HFF-Myc (cell line): Measurements from ENCODE around the gene FAM131A.

Experiments
- DNase-seq: peaks from one replicate; pipeline ENCODE4 v3.0.0-alpha.2; 2011; ENCODE audit warnings: low read depth; ENCODE audit errors: extremely low read depth
- H3K4me3 ChIP-seq: replicated peaks from 2 replicates; pipeline ENCODE4 v1.5.1; 2011; ENCODE audit warnings: low read depth, mild to moderate bottlenecking, control low read depth, low read length
- TF ChIP-seq, protein P1 (sequence below): IDR thresholded peaks from 2 replicates; pipeline ENCODE4 v1.5.1; 2012; ENCODE audit warnings: mild to moderate bottlenecking, low read depth, low read length, control low read depth; ENCODE audit errors: missing control alignments

Gene FAM131A, protein sequence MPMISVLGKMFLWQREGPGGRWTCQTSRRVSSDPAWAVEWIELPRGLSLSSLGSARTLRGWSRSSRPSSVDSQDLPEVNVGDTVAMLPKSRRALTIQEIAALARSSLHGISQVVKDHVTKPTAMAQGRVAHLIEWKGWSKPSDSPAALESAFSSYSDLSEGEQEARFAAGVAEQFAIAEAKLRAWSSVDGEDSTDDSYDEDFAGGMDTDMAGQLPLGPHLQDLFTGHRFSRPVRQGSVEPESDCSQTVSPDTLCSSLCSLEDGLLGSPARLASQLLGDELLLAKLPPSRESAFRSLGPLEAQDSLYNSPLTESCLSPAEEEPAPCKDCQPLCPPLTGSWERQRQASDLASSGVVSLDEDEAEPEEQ

DNA sequence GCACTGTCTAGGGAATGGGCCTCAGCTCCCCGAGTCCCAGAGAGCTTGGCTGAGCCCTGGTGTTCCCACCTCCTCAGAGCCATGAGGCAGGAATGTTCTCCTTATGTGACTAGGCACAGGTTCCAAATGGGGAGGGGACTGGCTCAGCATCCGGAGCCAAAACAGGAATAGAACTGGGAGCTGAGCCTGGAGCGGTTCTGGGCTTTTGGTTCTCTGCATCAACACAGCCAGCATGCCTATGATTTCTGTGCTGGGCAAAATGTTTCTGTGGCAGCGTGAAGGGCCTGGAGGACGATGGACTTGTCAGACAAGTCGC is at the start of gene FAM131A:
FAM131A (plus strand) TSS at position 202 of the 316 bp plus-strand sequence; CDS start at position 233, 31 bp downstream.
- no peak for DNase-seq
- peak within 1 kb of the TSS; percentile 56 for H3K4me3 ChIP-seq
- TF ChIP-seq, protein P1, sequence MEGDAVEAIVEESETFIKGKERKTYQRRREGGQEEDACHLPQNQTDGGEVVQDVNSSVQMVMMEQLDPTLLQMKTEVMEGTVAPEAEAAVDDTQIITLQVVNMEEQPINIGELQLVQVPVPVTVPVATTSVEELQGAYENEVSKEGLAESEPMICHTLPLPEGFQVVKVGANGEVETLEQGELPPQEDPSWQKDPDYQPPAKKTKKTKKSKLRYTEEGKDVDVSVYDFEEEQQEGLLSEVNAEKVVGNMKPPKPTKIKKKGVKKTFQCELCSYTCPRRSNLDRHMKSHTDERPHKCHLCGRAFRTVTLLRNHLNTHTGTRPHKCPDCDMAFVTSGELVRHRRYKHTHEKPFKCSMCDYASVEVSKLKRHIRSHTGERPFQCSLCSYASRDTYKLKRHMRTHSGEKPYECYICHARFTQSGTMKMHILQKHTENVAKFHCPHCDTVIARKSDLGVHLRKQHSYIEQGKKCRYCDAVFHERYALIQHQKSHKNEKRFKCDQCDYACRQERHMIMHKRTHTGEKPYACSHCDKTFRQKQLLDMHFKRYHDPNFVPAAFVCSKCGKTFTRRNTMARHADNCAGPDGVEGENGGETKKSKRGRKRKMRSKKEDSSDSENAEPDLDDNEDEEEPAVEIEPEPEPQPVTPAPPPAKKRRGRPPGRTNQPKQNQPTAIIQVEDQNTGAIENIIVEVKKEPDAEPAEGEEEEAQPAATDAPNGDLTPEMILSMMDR, result no peak

DNA sequence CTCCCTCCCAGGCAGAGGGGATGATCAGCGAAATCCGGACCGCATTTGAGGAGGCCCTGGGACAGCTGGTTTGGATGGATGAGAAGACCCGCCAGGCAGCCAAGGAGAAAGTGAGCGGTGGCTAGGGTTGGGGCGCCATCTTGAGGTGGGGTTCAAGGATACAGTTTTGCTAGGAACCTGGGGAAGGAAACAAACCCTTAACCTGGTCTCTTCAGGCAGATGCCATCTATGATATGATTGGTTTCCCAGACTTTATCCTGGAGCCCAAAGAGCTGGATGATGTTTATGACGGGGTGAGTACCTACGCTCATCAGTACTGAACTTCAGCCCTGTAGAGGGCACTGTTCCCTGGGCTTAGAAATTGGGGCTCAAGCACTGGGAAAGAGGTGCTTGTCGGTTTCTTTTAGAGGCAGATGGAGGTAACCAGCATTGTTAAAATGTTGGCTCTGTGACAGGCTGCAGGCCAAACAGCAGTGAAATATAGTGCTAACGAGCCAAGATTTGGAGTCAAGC is 47.9 kb upstream of the FAM131A start:
- H3K4me3 ChIP-seq, result no peak overlapping the region
- peak; percentile 32 for DNase-seq
- TF ChIP-seq, protein P1, result peak; percentile 79

DNA sequence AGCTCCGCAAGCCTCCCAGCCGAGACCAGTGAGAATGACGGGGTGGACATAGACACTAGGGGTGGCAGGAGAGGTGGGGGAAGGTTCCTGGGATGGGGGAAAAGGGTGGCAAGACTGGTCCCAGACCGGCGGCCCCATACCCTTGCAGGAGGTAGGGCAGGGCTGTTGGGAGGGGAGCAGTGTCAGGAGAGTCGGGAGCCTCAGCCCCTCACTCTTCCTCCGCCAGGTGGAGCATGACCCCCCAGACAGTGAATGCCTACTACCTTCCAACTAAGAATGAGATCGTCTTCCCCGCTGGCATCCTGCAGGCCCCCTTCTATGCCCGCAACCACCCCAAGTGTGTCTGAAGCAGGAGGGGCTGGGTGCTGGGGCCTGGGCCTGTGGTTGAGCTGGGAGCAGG is 47.1 kb upstream of the FAM131A start:
- DNase-seq, result no peak
- TF ChIP-seq, protein P1, result no peak
- no peak overlapping the region for H3K4me3 ChIP-seq

DNA sequence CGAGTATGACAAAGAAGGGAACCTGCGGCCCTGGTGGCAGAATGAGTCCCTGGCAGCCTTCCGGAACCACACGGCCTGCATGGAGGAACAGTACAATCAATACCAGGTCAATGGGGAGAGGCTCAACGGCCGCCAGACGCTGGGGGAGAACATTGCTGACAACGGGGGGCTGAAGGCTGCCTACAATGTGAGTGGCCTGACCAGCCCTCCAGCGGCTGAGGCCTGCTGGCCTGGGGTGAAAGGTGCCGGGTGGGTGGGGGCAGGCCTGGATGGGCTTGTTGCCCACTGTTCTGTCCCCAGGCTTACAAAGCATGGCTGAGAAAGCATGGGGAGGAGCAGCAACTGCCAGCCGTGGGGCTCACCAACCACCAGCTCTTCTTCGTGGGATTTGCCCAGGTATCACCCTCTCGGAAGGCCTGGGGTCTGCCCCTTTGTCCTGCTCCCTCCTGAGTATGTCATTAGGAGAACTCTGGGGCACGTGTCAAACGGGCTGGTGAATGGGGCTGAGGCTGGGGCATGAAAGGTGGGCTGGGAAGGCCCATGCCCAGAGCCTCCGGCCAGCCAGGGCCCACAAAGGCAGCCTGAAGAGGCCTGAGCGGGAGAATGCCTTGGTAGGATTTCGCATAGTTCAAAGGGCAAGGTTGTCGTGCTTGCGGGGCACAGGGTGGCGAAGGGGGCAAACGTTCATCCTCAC is 46.2 kb upstream of the FAM131A start:
- TF ChIP-seq, protein P1, result no peak
- no peak overlapping the region for H3K4me3 ChIP-seq
- no peak for DNase-seq

DNA sequence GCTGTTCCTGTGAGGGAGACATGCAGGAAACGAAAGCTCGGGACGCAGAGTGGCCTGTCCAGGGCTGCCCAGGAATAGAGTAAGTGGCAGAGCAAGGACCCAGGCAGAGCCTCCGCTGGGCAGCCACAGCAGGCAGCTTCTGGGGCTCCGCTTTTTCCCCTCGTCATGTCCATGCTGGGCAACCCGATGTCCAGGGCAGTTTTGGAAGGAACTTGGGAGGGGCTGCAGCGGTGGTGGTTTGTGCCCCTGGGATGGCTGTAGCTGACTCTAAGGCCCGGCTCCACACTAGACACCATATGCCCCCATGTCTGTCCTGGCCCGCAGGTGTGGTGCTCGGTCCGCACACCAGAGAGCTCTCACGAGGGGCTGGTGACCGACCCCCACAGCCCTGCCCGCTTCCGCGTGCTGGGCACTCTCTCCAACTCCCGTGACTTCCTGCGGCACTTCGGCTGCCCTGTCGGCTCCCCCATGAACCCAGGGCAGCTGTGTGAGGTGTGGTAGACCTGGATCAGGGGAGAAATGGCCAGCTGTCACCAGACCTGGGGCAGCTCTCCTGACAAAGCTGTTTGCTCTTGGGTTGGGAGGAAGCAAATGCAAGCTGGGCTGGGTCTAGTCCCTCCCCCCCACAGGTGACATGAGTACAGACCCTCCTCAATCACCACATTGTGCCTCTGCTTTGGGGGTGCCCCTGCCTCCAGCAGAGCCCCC is 45.5 kb upstream of the FAM131A start:
- TF ChIP-seq, protein P1, result no peak
- no peak for DNase-seq
- H3K4me3 ChIP-seq, result no peak overlapping the region

DNA sequence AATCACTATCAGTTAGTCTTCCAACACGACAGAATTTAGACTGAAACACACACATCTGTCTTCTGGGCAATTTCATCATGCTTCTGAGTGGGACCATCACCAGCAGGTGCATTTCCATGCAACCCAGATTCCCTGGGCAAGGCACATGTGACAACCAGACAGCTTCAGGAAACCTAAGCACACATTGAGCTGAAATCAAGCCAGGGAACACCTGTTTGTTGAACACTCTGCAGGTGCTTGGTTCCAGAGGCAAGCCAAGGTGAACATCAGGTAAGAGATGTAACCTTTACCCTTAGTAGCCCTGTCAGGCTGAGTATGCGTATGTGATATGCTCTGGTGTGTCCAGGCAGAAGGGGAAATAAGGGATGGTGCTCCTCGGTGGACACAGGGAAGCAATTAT is 41.6 kb upstream of the FAM131A start:
- DNase-seq, result no peak
- no peak overlapping the region for H3K4me3 ChIP-seq
- TF ChIP-seq, protein P1, result no peak
